Stimulated activated CD4-positive, alpha-beta T cell treated with anti-CD3 and anti-CD28 coated beads, Interleukin-12 subunit alpha, Interleukin-12 subunit beta, amount 100 ng/mL, for 24 hours (primary cell): ENCODE measurements around the gene ATRN.
"Not testable (repeated sequence)": the region's sequence is repeated elsewhere in the genome, so short reads cannot be mapped to it uniquely, and the experiment has no call there.

Experiments
- DNase-seq, 2 experiments: peaks; one replicate each; pipeline ENCODE4 v3.0.0-alpha.2; 2020; ENCODE audit warnings: low read depth in 2 of 2

The ATRN gene

GRCh38 chr20:3563548-3564177 is 92.8 kb downstream of the ATRN start:
- no peak for DNase-seq

- DNase-seq: no peak
Measured at GRCh38 chr20:3565851-3566250, 95.0 kb downstream of the ATRN start.

DNA sequence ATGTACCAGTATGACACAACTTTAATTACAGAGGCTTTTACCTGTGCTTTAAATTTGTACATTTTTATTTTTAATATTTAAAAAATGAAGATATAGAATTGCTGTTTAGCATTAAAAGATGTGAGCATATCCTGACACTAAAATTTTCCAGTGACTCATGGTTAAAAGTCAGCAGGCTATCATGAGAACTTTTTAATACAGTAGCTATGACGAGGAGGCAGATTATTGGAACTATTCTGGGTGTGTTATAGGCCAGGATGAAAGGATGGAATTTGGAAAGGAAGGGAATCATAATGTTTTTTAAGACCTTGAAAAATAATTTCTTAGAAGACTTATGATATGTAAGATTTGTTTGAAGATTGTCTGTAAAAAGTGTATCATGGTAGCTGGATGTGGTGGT is 101.3 kb downstream of the ATRN start:
- DNase-seq: no peak

GRCh38 chr20:3576363-3576762 is 105.5 kb downstream of the ATRN start:
- DNase-seq: no peak

GRCh38 chr20:3577366-3577765 is 106.5 kb downstream of the ATRN start:
- no peak for DNase-seq

GRCh38 chr20:3580412-3580811 is 109.6 kb downstream of the ATRN start:
- DNase-seq: no peak

DNA sequence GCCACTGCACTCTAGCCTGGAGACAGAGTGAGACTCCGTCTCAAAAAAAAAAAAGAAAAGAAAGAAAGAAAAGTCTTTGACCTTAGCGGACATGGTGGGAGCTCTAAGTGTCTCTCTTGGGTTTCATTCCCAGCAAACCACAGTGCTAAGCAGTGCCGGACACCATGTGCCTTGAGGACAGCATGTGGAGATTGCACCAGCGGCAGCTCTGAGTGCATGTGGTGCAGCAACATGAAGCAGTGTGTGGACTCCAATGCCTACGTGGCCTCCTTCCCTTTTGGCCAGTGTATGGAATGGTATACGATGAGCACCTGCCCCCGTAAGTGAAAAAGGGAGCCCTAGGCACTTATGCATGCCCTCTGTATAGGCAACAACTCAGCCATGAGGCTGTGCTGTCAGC is 112.9 kb downstream of the ATRN start:
- DNase-seq: no peak

DNA sequence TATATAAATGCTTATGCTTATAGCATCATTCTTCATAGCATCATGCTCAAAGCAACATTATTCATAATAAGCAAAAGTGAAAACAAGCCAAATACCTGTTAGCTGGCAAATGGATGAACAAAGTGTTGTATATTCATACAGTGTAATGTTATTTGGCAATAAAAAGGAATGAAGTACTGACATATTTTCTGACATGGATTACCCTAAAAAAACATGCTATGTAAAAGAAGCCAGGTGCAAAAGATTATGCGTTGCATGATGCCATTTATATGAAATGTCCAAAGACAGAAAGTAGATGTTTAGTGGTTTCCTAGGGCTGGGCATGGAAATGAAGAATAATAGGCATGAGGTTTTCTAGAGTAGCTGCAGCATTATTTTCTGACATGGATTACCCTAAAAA is 115.3 kb downstream of the ATRN start:
- no peak for DNase-seq

DNA sequence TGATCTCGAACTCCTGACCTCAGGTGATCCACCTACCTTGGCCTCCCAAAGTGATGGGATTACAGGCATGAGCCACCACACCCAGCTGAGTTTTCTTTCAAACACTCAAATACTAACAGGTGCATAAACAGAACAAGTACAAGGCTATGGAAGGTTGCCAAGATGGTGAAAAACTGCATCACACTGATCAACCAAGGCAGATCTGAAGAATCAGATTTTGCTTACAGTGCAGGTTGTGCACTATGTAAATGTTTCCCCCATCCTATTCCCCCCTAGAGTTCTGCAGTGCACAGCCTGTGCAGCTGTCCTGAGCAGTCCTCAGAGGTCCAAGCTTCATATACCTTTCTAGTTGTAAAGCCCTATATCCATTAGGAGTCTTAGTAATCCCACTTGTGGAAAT is 119.3 kb downstream of the ATRN start:
- no peak for DNase-seq

DNA sequence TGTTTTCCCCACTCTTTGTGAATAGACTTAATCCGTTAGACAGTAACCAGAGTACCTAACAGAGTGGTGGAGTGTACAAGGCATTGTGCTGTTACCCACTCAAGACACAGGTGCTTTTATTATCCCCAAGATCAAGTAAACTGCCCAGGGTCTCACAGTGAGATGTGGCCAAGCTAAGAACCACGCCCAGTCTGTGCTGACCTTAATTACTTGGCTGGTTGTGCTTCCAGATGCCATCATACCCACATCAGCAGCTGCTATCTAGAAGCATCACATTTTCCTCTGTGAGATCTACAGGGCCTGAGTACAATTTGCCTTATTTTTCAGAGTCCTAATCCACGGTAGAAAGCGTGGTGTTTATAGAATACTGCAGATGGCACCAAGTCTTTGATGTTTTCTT is 122.1 kb downstream of the ATRN start:
- DNase-seq: no peak

DNA sequence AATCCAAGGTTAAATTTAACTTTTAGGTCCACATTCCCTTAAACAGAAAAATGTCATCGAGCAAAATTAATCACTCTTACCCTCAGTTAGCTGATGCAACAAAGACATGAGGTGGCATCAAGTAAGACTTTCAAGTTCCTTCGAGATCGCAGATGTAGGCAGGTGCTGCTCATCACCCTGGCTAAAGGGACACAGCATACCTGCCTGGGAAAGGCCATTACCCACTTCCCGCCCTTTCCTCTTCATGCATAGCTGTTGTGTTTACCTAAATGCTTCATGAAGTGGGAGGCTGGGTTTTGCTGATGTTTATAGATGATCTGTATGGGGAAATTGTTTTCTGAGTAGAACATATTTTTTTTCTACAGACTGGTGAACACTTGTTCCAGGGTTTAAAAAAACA is 124.7 kb downstream of the ATRN start:
- no peak for DNase-seq

- DNase-seq: no peak
Measured at GRCh38 chr20:3603108-3603507, 132.3 kb downstream of the ATRN start.

GRCh38 chr20:3605386-3605886 is 134.6 kb downstream of the ATRN start:
- DNase-seq: not testable (repeated sequence)

DNA sequence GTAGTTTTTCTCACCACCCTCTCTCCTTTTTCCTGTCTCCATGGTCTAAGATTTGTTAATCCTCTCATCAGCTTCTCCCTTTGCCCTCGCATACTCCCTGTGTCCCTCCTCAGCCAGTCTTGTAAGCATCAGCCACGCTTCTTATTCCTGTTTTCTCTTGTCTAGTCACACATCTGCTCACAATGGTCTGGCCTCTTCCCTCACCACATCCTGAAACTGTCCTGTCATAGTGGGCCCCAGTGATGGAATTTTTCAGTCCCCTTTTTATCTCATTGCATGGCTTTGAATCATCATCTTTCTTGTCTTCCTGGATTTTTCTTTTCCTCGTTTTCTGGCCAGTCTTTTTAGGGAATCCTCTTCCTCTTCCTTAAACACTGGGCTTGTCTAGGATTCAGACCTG is 135.2 kb downstream of the ATRN start:
- DNase-seq: no peak

- no peak for DNase-seq
Measured at GRCh38 chr20:3611901-3612300, 141.1 kb downstream of the ATRN start.

GRCh38 chr20:3612795-3613572 is 142.2 kb downstream of the ATRN start:
- DNase-seq: no peak

DNA sequence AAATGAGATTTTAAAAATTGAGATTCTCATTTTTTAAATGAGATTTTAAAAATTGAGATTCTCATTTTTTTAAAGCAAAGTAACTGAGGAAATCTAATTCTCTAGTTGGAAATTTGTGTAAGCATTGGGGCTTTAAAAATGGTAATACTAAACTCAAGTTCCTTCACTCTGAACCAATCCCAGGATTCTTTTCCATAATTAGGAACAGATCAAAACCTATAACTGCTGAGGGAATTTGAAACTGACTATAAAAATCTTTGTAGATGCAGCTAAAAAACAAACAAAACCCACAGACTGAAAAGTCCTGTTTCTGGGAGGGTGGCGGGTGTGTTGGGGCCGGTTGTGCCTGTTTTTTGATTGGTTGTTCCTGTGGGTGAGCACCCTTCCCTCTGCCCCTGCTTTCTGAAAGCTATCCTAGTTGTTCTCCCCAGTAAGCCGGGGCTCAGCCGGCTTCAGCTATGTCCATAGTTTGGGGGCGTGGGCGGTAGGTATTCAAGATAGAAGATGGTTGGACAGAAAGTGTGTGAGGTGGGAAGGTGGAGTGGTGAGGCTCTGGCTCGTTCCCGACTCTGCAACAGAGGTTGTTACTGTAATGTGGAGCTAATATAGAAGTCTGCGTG is 143.1 kb downstream of the ATRN start:
- no peak for DNase-seq

DNA sequence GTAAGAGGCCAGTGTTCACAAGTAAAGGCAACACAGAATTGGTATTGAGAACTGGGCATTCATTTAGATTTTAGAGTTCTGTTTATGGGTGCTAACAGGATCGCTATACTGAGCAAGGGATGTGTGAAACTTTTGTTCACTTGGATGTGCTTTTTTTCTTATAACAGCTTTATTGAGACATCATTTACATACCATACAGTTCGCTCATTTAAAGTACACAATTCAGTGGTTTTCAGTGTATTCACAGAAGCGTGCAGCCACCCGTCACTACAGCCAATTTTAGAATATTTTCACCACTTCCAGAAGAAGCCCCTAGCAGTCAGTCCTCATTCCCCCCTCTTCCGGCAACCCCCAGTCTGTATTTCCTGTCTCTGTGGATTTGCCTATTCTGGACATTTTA is 143.6 kb downstream of the ATRN start:
- DNase-seq: no peak

DNA sequence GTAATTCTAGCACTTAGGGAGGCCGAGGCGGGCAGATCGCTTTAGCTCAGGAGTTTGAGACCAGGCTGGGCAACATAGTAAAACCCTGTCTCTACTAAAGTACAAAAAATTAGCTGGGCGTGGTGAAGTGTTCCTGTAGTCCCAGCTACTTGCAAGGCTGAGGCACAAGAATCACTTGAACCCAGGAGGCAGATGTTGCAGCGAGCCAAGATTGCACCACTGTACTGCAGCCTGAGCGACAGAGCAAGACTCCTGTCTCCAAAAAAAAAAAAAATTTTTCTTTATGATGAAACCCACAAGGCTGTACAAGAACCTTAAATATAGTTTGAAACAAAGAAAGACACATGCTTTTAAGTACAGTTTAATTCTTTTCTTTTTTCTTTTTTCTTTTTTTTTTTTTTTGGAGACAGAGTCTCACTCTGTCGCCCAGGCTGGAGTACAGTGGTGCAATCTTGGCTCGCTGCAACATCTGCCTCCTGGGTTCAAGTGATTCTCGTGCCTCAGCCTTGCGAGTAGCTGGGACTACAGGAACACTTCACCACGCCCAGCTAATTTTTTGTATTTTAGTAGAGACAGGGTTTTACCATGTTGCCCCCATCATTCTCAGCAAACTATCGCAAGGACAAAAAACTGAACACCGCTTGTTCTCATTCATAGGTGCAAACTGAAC is 144.5 kb downstream of the ATRN start:
- not testable (repeated sequence) for DNase-seq

DNA sequence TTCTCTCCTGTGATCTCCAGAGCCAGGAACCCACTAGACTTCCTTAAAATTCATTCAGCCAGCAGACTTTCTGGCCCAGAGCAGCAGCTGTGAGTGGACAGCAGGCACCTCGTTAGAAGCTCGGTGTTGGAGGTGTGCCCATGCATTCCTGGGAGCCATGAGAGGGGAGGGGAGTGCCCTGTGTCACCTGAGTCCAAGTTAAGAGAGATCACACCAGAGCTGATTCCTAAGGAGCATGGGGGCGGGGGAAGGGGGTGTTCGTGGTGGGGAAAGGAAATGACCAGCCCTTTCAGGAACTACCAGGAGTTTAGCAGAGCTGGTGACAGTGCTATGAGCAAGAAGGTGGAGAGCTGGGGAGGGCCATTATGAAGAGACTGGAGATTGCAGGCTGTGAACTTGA is 145.4 kb downstream of the ATRN start:
- DNase-seq: no peak

GRCh38 chr20:3621111-3621510 is 150.3 kb downstream of the ATRN start:
- DNase-seq: no peak

DNA sequence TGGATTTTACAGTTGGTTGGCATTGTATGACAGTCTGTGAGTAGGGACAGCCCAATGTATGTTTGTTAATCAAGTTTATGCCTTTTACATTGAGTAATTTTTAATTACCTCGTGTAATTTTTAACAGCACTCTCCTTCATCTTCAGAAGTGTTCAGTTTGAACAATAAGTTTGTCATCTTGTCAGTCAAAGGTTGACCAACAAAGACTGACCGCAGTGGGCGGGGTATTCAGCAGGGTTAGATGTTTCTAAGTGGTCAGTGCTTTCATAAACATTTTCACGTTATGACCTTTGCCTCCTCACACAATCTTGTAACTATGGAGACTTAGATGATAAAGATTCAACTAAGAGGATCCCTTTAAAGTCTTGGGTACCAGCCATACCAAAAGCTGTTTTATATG is 151.6 kb downstream of the ATRN start:
- no peak for DNase-seq
